ENCODE measurements around the gene MZT2A. TPM values are rescaled to one million over a fixed set of nuclear protein-coding genes. Genes with fewer than 3 reads are reported as not detected.
"Not testable (repeated sequence)": the region's sequence is repeated elsewhere in the genome, so short reads cannot be mapped to it uniquely, and the experiment has no call there.

Gene MZT2A
- total and polyA plus RNA-seq, 2 experiments from 2014 or later = 118 to 211 TPM

DNA sequence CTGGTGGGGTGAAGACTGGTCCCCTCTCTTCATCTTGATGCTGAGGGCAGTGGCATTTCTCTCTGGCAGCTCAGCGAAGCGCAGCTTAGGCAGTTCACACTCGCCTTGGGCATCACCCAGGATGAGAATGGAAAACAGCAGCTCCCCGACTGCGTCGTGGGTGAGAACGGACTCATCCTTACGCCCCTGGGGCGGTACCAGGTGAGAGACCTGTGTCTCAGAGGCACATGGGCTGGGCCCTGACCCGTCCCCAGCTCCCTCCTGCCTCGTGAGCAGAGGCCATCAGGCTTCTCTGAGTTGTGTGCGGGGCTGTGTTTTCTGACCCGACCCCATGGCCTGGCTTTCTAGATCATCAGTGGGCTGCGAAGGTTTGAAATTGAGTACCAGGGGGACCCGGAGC lies 27.3 kb upstream of the MZT2A start:
- Histone ChIP-seq H3K4me1 (ENCODE audit: insufficient read depth) (no peaks in the 10 kb centered on the region), H3K36me3 (replicated peaks; ENCODE audit: insufficient read depth, low read depth) (no peaks in the 10 kb centered on the region), H3K27me3 (no peaks in the 10 kb centered on the region), H3K9me2 (replicated peaks; ENCODE audit: insufficient read depth) (no peaks in the 10 kb centered on the region), H4K20me1 (ENCODE audit: insufficient read depth, poor library complexity, severe bottlenecking) (no peaks in the 10 kb centered on the region), H3K27ac (no peak overlapping the region), H3K4me2 (no peak overlapping the region), H2AFZ (no peak overlapping the region), H3K9me3 (ENCODE audit: low read depth) (no peaks in the 10 kb centered on the region), H3K79me2 (no peaks in the 10 kb centered on the region), H3K4me3 (no peak overlapping the region)
- TF ChIP-seq EZH2phosphoT487 (IDR thresholded peaks at IDR 0.05; ENCODE audit: low read depth, severe bottlenecking, unreplicated experiment) = no peak
- TF ChIP-seq EZH2 (IDR thresholded peaks at IDR 0.05; ENCODE audit: borderline replicate concordance) = no peak
- TF ChIP-seq, protein P1, sequence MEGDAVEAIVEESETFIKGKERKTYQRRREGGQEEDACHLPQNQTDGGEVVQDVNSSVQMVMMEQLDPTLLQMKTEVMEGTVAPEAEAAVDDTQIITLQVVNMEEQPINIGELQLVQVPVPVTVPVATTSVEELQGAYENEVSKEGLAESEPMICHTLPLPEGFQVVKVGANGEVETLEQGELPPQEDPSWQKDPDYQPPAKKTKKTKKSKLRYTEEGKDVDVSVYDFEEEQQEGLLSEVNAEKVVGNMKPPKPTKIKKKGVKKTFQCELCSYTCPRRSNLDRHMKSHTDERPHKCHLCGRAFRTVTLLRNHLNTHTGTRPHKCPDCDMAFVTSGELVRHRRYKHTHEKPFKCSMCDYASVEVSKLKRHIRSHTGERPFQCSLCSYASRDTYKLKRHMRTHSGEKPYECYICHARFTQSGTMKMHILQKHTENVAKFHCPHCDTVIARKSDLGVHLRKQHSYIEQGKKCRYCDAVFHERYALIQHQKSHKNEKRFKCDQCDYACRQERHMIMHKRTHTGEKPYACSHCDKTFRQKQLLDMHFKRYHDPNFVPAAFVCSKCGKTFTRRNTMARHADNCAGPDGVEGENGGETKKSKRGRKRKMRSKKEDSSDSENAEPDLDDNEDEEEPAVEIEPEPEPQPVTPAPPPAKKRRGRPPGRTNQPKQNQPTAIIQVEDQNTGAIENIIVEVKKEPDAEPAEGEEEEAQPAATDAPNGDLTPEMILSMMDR (IDR thresholded peaks at IDR 0.05; ENCODE audit: poor library complexity) = no peak
- DNase-seq (ENCODE audit: low spot score) = no peak
- 96% methylated on average over 15 of the region's 15 CpGs for WGBS (ENCODE audit: low lambda C conversion rate, missing lambda C conversion rate)

DNA sequence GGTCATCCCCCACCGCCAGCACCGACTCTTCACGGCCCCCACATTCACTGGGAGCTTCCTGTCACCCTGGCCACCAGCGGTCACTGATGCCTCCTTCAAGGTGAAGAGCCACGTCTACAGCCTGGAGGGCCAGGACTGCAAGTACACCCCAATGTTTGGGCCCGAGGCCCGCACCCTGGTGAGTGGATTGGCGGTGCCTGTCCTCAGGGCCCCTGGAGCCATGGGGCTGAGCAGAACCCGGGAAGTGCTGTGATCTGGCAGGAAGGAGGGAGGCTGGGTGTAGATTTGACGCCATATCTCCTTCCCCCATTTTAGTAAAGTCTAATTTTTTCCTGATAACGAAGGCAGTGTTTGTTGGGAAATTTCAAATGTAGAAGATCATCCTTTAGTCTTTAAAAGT lies 26.3 kb upstream of the MZT2A start:
- H3K36me3 ChIP-seq (replicated peaks; ENCODE audit: insufficient read depth, low read depth); DNase-seq (ENCODE audit: low spot score); H3K9me2 ChIP-seq (replicated peaks; ENCODE audit: insufficient read depth); H3K27me3 ChIP-seq; H3K4me2 ChIP-seq; H3K4me1 ChIP-seq (ENCODE audit: insufficient read depth); H3K4me3 ChIP-seq; H3K27ac ChIP-seq; H2AFZ ChIP-seq; H4K20me1 ChIP-seq (ENCODE audit: insufficient read depth, poor library complexity, severe bottlenecking); H3K79me2 ChIP-seq; H3K9me3 ChIP-seq (ENCODE audit: low read depth): not testable (repeated sequence)
- WGBS (ENCODE audit: low lambda C conversion rate, missing lambda C conversion rate) = 97% methylated on average over 9 of the region's 11 CpGs

DNA sequence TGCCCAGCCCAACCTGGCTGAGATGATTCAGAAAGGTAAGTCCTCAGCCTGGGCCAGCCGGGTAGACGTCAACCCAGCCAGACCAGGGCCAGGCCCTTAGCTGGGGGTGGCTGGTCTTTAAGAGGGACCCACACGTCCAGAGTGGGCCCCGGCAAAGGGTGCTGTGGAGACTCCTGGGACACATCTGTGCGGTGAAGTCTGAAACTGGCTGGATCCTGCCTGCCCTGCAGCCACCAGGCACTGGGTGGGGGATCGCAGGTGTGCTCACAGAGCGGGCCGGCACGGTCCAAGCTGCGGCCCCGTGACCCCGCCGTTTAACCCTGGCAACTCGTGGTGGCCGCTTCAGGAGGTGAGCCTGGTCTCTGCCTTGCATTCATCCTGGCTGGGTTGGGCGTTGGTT lies 25.7 kb upstream of the MZT2A start:
- H3K4me3 ChIP-seq; DNase-seq (ENCODE audit: low spot score); H3K4me2 ChIP-seq; H3K27me3 ChIP-seq; H3K4me1 ChIP-seq (ENCODE audit: insufficient read depth); H3K36me3 ChIP-seq (replicated peaks; ENCODE audit: insufficient read depth, low read depth); H3K27ac ChIP-seq; H3K9me3 ChIP-seq (ENCODE audit: low read depth); H4K20me1 ChIP-seq (ENCODE audit: insufficient read depth, poor library complexity, severe bottlenecking); H3K79me2 ChIP-seq; H2AFZ ChIP-seq; H3K9me2 ChIP-seq (replicated peaks; ENCODE audit: insufficient read depth): not testable (repeated sequence)
- 94% methylated on average over 16 of the region's 16 CpGs for WGBS (ENCODE audit: low lambda C conversion rate, missing lambda C conversion rate)

DNA sequence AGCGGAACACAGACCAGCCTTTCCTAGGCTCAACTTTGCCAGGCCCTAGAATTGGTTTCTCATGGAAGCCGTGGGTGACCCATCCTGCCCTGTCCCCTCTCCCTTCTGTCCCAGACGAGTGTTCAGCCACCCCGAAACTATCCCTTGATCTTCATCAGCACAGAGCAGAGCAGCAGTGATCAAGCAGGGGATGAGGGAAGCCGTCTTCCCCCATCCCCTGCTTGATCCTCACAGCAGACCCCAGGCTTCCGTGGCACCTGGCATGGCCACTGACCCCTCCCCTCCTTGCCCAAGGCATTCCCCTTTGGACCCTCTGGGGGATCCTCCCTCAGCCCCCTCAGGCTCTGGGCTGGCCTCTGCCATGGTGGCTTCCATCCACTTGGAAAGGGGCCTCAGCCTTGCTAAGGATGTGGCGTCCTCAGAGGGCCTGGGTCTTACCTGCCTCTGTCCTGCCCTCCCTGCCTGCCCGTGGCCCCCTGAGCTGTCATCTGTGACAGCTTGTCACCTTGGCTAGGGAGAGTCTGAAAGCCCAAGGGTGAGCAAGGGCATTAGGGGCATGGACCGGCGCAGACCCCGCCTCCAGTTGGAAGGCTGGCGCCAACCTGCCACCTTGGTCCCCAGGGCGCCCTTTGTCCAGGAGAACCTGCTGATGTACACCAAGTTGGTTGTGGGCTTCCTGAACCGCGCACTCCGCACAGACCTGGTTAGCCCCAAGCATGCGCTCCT lies 25.1 kb upstream of the MZT2A start:
- Histone ChIP-seq H2AFZ (no peak overlapping the region), H3K27me3 (no peaks in the 10 kb centered on the region), H3K9me3 (ENCODE audit: low read depth) (no peaks in the 10 kb centered on the region), H3K4me1 (ENCODE audit: insufficient read depth) (no peaks in the 10 kb centered on the region), H3K27ac (no peak overlapping the region), H3K4me2 (no peak overlapping the region), H3K4me3 (no peak overlapping the region), H3K36me3 (replicated peaks; ENCODE audit: insufficient read depth, low read depth) (no peaks in the 10 kb centered on the region), H4K20me1 (ENCODE audit: insufficient read depth, poor library complexity, severe bottlenecking) (no peaks in the 10 kb centered on the region), H3K9me2 (replicated peaks; ENCODE audit: insufficient read depth) (no peaks in the 10 kb centered on the region), H3K79me2 (no peaks in the 10 kb centered on the region)
- no peak for DNase-seq (ENCODE audit: low spot score)
- 96% methylated on average over 17 of the region's 17 CpGs for WGBS (ENCODE audit: low lambda C conversion rate, missing lambda C conversion rate)
- TF ChIP-seq EZH2 (IDR thresholded peaks at IDR 0.05; ENCODE audit: borderline replicate concordance) = no peak
- no peak for TF ChIP-seq EZH2phosphoT487 (IDR thresholded peaks at IDR 0.05; ENCODE audit: low read depth, severe bottlenecking, unreplicated experiment)
- TF ChIP-seq, protein P1 (IDR thresholded peaks at IDR 0.05; ENCODE audit: poor library complexity) = no peak

Measured in hepatocyte (in vitro differentiated cells).